ENCODE results near the gene DOK5.

GRCh38 chr20:54549658-54550326, 74.4 kb downstream of the DOK5 start:
- TF ChIP-seq CTCF (IDR thresholded peaks at IDR 0.05; ENCODE audit: borderline replicate concordance, extremely low read depth, low read length, poor library complexity, severe bottlenecking): no peak
- no peak for TF ChIP-seq EZH2 (IDR thresholded peaks at IDR 0.05; ENCODE audit: borderline replicate concordance, low read depth, low read length, severe bottlenecking)
